Measurements from ENCODE around the gene CD22. TPM values are rescaled to one million over a fixed set of nuclear protein-coding genes. Genes with fewer than 3 reads are reported as not detected.
A peak's percentile ranks its signal among the peaks of the same experiment; 100 is the strongest.

Gene CD22
- total RNA-seq, 6 donors from 2014 or later: 8.8 to 36.7 (median 24.7) TPM

DNA sequence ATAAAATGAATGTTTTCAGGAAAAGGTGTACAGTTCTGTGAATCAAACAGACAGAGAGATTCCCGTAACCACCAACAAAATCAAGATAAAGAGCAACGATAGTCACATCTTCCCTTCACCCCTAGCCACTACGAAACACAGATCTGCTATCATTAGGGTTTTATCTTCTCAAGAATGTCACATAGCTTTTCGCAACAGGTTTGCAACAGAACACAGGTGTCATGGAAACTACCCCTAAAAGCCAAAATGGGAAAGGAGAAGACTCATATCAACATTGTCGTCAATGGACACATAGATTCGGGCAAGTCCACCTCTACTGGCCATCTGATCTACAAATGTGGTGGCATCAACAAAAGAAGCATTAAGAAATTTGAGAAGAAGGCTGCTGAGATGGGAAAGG lies 52.9 kb downstream of the CD22 start:
- no peaks in the 10 kb centered on the region for H3K27me3 ChIP-seq
- H3K27ac ChIP-seq: no peak overlapping the region
- no peak for ATAC-seq (ENCODE audit: low FRiP score in 2 of 2)
- no peaks in the 10 kb centered on the region for H3K4me1 ChIP-seq
- no peak for DNase-seq
- TF ChIP-seq POLR2AphosphoS5 (IDR thresholded peaks at IDR 0.05) (no peak), EP300 (IDR thresholded peaks at IDR 0.05) (no peak), POLR2A (IDR thresholded peaks at IDR 0.05) (no peak)
- TF ChIP-seq, protein P1, sequence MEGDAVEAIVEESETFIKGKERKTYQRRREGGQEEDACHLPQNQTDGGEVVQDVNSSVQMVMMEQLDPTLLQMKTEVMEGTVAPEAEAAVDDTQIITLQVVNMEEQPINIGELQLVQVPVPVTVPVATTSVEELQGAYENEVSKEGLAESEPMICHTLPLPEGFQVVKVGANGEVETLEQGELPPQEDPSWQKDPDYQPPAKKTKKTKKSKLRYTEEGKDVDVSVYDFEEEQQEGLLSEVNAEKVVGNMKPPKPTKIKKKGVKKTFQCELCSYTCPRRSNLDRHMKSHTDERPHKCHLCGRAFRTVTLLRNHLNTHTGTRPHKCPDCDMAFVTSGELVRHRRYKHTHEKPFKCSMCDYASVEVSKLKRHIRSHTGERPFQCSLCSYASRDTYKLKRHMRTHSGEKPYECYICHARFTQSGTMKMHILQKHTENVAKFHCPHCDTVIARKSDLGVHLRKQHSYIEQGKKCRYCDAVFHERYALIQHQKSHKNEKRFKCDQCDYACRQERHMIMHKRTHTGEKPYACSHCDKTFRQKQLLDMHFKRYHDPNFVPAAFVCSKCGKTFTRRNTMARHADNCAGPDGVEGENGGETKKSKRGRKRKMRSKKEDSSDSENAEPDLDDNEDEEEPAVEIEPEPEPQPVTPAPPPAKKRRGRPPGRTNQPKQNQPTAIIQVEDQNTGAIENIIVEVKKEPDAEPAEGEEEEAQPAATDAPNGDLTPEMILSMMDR (IDR thresholded peaks at IDR 0.05): no peak
- H3K36me3 ChIP-seq: no peaks in the 10 kb centered on the region
- 90 to 95% methylated on average over 6 of the region's 6 CpGs for WGBS, 2 donors
- peaks cover 0 to 20% (median 4%) of the 10 kb centered on the region in 4 donors for H3K9me3 ChIP-seq
- no peak overlapping the region for H3K4me3 ChIP-seq

DNA sequence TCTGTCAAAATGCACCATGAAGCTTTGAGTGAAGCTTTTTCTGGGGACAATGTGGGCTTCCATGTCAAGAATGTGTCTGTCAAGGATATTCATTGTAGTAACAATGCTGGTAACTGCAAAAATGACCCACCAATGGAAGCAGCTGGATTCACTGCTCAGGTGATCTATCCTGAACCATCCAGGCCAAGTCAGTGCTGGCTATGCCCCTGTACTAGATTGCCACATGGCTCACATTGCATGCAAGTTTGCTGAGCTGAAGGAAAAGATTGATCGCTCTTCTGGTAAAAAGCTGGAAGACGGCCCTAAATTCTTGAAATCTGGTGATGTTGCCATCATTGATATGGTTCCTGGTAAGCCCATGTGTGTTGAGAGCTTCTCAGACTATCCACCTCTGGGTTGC lies 54.5 kb downstream of the CD22 start:
- 90 to 96% methylated on average over 2 of the region's 2 CpGs for WGBS, 2 donors
- TF ChIP-seq POLR2A (IDR thresholded peaks at IDR 0.05) (no peak), POLR2AphosphoS5 (IDR thresholded peaks at IDR 0.05) (no peak), EP300 (IDR thresholded peaks at IDR 0.05) (no peak)
- TF ChIP-seq, protein P1 (IDR thresholded peaks at IDR 0.05): no peak
- no peaks in the 10 kb centered on the region for H3K4me1 ChIP-seq
- ATAC-seq (ENCODE audit: low FRiP score in 2 of 2) (no peak), DNase-seq (no peak)
- H3K27me3 ChIP-seq: no peaks in the 10 kb centered on the region
- H3K27ac ChIP-seq: no peak overlapping the region
- peaks cover 0 to 17% (median 4%) of the 10 kb centered on the region in 4 donors for H3K9me3 ChIP-seq
- no peaks in the 10 kb centered on the region for H3K36me3 ChIP-seq
- no peak overlapping the region for H3K4me3 ChIP-seq

DNA sequence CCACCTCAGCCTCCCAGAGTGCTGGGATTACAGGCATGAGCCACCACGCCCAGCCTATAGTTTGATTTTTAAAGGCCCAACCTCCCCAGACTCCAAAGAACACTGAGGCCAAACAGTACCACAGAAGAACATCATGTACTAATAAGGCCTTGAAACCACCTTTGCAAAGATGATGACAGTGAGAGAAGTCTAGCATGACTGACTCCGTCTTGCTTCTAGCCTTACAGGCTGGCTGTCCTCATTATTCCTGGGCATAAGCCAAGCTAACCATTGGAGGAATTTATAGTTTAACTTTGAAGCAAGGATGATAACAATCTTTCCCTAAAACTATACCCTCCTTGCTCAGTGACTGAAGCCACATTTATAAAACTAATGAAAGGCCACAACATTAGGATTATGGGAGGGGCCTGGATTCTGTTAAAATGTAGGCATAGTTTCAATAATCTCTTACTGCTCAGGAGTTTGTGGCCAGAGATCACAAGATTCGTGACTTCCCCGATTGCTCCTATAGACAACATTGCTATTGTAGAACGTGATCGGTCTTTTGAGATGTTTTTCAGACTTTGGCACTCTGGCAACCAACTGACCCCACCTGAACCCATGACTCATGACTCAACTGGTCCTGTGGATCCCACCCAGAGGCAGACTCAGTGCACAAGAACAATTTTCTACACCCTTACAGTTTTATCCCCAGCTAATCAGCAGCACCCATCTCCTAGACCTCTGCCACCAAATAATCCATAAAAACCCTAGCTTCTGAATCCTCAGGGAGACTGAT lies 59.5 kb downstream of the CD22 start:
- no peak overlapping the region for H3K4me3 ChIP-seq
- H3K36me3 ChIP-seq: no peaks in the 10 kb centered on the region
- 92 to 97% methylated on average over 6 of the region's 6 CpGs for WGBS, 2 donors
- H3K27ac ChIP-seq: no peak overlapping the region
- H3K4me1 ChIP-seq: no peaks in the 10 kb centered on the region
- peaks cover 0 to 17% (median 4%) of the 10 kb centered on the region in 4 donors for H3K9me3 ChIP-seq
- TF ChIP-seq, protein P1 (IDR thresholded peaks at IDR 0.05): no peak
- no peak for TF ChIP-seq POLR2A (IDR thresholded peaks at IDR 0.05)
- H3K27me3 ChIP-seq: no peaks in the 10 kb centered on the region
- ATAC-seq (ENCODE audit: low FRiP score in 2 of 2): peak in 1 of 2 donors; percentile 57
- no peak for DNase-seq

DNA sequence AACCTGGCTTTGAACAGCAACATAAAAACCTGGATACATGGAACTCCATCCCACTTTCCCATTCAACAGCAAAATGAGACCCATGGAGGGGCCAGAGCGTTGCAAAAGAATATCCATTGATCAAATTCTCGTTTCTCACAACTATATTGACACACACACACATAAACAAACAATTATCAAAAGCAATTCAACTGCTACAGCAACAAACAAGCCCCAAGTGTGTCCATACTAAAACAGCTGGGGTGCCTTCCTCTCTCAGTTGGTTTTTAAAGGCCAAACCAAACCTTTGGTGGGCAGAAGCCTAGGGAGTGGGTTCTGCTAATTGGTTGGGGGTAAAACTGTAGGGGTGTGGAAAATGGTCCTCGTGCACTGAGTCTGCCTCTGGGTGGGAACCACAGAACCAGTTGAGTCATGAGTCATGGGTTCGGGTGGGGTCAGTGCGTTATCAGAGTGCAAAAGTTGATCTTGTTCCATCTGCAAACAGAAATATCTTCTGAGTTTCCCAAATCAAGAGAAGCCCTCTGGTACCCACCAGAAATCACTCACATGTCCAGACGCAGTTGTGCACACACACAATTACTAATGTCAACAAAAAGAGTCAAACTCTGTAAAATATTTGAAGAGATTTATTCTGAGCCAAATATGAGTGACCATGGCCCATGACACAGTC lies 60.3 kb downstream of the CD22 start:
- WGBS, 2 donors: 65 to 77% methylated on average over 6 of the region's 6 CpGs
- Histone ChIP-seq H3K27me3 (no peaks in the 10 kb centered on the region), H3K27ac (no peak overlapping the region), H3K4me3 (no peak overlapping the region), H3K4me1 (no peaks in the 10 kb centered on the region), H3K9me3 (peaks cover 0 to 17% (median 4%) of the 10 kb centered on the region in 4 donors), H3K36me3 (no peaks in the 10 kb centered on the region)
- ATAC-seq (ENCODE audit: low FRiP score in 2 of 2) (peak in 1 of 2 donors; percentile 73), DNase-seq (no peak)
- TF ChIP-seq POLR2AphosphoS5 (IDR thresholded peaks at IDR 0.05): no peak
- TF ChIP-seq EP300 (IDR thresholded peaks at IDR 0.05): no peak

DNA sequence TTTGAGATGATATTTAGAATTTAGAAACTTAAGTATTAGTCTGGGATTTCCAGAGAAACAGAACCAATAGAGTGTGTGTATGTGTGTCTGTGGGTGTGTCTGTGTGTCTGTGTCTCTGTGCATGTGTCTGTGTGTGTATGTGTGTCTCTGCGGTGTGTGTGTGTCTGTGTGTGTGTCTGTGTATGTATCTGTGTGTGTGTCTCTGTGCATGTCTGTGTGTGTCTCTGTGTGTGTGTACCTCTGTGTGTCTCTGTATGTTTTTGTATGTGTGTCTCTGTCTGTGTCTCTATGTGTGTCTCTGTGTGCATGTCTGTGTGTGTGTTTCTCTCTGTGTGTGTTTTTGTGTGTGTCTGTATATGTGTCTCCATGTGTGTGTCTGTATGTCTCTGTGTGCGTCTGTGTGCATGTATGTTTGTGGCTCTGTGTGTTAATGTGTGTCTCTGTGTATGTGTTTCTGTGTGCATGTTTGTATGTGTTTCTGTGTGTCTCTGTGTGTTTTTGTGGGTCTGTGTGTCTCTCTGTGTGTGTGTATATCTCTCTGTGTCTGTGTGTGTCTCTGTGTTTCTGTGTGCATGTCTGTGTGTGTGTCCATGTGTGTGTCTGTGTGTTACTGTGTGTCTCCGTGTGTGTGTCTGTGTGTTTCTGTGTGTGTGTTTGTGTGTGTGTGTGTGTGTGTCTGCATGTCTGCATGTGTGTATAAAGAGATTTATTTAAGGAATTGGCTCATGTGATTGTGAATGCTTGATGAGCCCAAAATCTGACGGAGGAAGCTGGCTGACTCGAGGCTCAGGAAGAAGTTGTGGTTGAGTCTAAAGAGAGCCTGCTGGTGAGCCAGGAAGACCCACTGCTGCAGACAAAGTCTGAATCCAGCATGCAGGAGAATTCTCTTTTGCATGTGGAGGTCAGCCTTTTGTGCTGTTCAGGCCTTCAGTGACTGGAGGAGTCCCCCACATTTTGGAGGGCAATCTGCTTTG lies 64.0 kb downstream of the CD22 start:
- Histone ChIP-seq H3K9me3 (no peaks in the 10 kb centered on the region), H3K36me3 (no peaks in the 10 kb centered on the region), H3K4me1 (peaks cover 0 to 3% (median 0%) of the 10 kb centered on the region in 4 donors), H3K27ac (no peak overlapping the region), H3K27me3 (no peaks in the 10 kb centered on the region), H3K4me3 (no peak overlapping the region)
- WGBS, 2 donors: 66 to 68% methylated on average over 5 of the region's 5 CpGs
- TF ChIP-seq, protein P1 (IDR thresholded peaks at IDR 0.05): no peak
- TF ChIP-seq POLR2A (IDR thresholded peaks at IDR 0.05) (no peak), EP300 (IDR thresholded peaks at IDR 0.05) (no peak), POLR2AphosphoS5 (IDR thresholded peaks at IDR 0.05) (no peak)
- no peak for ATAC-seq (ENCODE audit: low FRiP score in 2 of 2)
- DNase-seq: no peak

Measured in upper lobe of left lung (tissue), 6 donors.